Astrocyte of the cerebellum (primary cell): ENCODE measurements around the gene EGFR.

Experiments
- DNase-seq: peaks from one replicate; pipeline ENCODE4 v3.0.0-alpha.2; 2011; ENCODE audit warnings: low read depth
- H3K4me3 ChIP-seq: 2 replicates; pipeline ENCODE4 v1.5.1; 2011; ENCODE audit warnings: mild to moderate bottlenecking, low read depth, low read length, moderate library complexity
- in situ Hi-C: cut with HindIII; loops from 2 replicates; pipeline ENCODE4 v1.10.0; 2017; ENCODE audit warnings: low sequenced_read_pairs
- TF ChIP-seq, protein P1 (sequence below): IDR thresholded peaks from 2 replicates; pipeline ENCODE4 v1.5.1; 2012; ENCODE audit warnings: low read length, low read depth, moderate library complexity, mild to moderate bottlenecking; ENCODE audit errors: missing control alignments

The EGFR gene

DNA sequence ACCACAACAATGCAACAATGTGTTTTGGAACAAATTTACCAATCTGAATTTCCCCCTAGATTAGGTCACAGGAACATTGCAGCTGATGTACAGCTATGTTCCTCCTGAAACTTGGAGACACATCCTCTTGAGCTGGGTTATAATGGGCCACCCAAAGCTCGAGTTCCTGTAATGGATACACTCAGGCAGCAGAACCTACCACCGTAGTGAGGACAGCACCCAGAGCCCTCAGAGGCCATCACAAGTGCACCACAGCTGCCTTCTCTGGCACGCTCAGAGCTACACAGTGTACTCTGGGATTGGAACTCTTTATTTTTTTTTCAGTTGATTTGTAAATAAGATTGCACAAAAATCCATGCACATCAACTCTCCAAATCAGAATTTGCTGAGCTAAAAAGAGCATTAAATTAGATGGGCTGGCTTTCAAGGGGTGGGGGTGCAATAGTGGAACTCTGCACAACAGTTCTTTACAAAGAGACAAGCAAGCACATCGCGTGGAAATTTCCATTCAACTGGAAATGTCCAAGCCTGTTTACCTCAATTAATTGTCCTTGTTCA lies 56.7 kb downstream of the EGFR start:
- no peak for DNase-seq
- TF ChIP-seq, protein P1, sequence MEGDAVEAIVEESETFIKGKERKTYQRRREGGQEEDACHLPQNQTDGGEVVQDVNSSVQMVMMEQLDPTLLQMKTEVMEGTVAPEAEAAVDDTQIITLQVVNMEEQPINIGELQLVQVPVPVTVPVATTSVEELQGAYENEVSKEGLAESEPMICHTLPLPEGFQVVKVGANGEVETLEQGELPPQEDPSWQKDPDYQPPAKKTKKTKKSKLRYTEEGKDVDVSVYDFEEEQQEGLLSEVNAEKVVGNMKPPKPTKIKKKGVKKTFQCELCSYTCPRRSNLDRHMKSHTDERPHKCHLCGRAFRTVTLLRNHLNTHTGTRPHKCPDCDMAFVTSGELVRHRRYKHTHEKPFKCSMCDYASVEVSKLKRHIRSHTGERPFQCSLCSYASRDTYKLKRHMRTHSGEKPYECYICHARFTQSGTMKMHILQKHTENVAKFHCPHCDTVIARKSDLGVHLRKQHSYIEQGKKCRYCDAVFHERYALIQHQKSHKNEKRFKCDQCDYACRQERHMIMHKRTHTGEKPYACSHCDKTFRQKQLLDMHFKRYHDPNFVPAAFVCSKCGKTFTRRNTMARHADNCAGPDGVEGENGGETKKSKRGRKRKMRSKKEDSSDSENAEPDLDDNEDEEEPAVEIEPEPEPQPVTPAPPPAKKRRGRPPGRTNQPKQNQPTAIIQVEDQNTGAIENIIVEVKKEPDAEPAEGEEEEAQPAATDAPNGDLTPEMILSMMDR, result no peak
- no peak overlapping the region for H3K4me3 ChIP-seq
- in situ Hi-C loops, result no loop called here

DNA sequence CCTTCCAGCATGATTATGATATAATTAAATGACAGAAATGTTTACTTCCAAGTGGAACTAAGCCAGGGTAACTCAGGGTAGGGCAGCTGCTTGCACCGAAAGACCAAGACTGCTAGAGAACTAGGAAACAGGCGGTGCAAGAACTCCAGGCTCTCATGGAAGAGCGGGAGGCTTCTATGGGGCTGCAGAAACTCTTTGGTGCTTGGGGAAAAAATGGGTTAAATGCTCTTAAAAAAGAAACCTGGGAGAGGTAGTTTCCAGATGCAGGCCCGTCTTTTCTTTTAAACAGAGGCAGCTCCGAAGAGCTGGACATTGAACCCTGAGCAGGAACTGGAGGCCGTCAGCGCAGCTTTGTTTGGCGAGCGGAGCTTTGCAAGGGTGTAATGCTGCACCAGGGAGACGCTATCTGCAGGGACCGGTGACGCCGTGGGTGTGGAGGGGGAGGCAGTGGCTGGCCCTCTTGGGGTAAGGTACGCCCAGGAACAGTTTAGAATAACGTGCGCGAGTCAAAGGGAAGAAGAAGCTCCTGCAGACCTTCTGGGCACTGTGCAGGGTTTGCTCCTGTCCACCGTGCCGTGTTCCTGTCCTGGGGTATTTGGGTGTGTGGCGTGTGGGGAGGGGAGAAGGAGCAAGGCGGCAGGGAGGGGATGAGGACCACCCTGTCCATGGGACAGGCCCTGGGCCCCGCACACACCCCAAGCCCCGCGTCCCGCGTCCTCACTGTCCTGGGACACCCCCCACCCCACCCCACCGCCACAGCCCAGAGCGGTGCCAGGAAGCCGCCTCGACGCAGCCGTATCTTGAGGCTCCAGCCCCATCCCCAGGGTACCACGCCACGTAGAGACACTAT lies 59.0 kb downstream of the EGFR start:
- TF ChIP-seq, protein P1, result no peak
- no peak overlapping the region for H3K4me3 ChIP-seq
- DNase-seq, result no peak
- in situ Hi-C loops, result no loop called here

- DNase-seq, result no peak
- no peak overlapping the region for H3K4me3 ChIP-seq
- in situ Hi-C loops, result no loop called here
- TF ChIP-seq, protein P1, result no peak
Measured at GRCh38 chr7:55078465-55079372, 59.9 kb downstream of the EGFR start.

GRCh38 chr7:55080000-55080623 lies 61.3 kb downstream of the EGFR start:
- no peak for DNase-seq
- in situ Hi-C loops, result loop anchor here (5.0 kb wide), 1 partner anchor 47 kb away; no protein-coding TSS in a partner anchor
- no peak overlapping the region for H3K4me3 ChIP-seq
- TF ChIP-seq, protein P1, result no peak

DNA sequence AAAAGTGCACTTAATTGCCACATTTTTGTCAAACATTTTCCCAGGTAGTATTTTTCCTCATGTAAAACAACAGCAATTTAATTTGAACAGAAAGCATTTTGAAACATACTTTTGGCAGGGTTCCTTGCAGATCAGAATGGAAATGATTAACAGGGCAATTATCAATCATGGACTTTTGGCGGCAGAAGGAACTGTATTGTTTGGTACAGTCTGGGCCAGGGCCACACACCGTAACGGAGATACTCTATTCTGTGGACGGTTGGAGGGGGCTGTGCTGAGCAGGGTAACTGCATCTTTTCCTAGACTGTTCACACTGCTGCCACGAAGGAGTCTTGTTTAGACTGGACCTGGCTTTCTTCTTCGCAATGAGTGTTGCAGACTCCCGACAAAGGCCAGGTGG lies 62.3 kb downstream of the EGFR start:
- TF ChIP-seq, protein P1, result no peak
- DNase-seq, result no peak
- H3K4me3 ChIP-seq, result no peak overlapping the region
- in situ Hi-C loops, result loop anchor here (5.0 kb wide), 1 partner anchor 46 kb away; no protein-coding TSS in a partner anchor
